ENCODE data around the gene SLC17A5. TPM values are rescaled to one million over a fixed set of nuclear protein-coding genes. Genes with fewer than 3 reads are reported as not detected.

SLC17A5 gene
- total and polyA plus RNA-seq, 5 donors, result 5.2 to 13.1 (median 8.0) TPM

GRCh38 chr6:73614802-73615201 is 39.0 kb downstream of the SLC17A5 start:
- intact Hi-C loops (cut with DNase I), result loop anchor here in 1 of 4 donors (5.0 kb wide), 1 partner anchor 98 kb away; no protein-coding TSS in a partner anchor
- H3K4me1 ChIP-seq (ENCODE audit: control insufficient read depth, insufficient read depth, low read length), result no peaks in the 10 kb centered on the region
- H3K9me3 ChIP-seq (ENCODE audit: control insufficient read depth, low read length), result no peaks in the 10 kb centered on the region
- WGBS, result 87% methylated on average over 6 of the region's 6 CpGs
- ATAC-seq (no peak), DNase-seq (no peak)
- H3K4me3 ChIP-seq (ENCODE audit: low read length), result no peak overlapping the region
- H3K27me3 ChIP-seq (ENCODE audit: control insufficient read depth, insufficient read depth), result no peaks in the 10 kb centered on the region
- no peak overlapping the region for H3K27ac ChIP-seq (ENCODE audit: low read length)

- DNase-seq (no peak), ATAC-seq (no peak)
- Histone ChIP-seq H3K27me3 (ENCODE audit: control insufficient read depth, insufficient read depth) (no peaks in the 10 kb centered on the region), H3K27ac (ENCODE audit: low read length) (no peak overlapping the region), H3K4me3 (ENCODE audit: low read length) (no peak overlapping the region), H3K4me1 (ENCODE audit: control insufficient read depth, insufficient read depth, low read length) (no peaks in the 10 kb centered on the region), H3K9me3 (ENCODE audit: control insufficient read depth, low read length) (no peaks in the 10 kb centered on the region)
- 94% methylated on average over 6 of the region's 6 CpGs for WGBS
- intact Hi-C loops (cut with DNase I), result loop anchor here in 1 of 4 donors (5.0 kb wide), 1 partner anchor 97 kb away; no protein-coding TSS in a partner anchor
Measured at GRCh38 chr6:73613806-73614536, 39.8 kb downstream of the SLC17A5 start.

- Histone ChIP-seq H3K4me3 (ENCODE audit: low read length) (no peak overlapping the region), H3K9me3 (ENCODE audit: control insufficient read depth, low read length) (no peaks in the 10 kb centered on the region), H3K27ac (ENCODE audit: low read length) (no peak overlapping the region), H3K27me3 (ENCODE audit: control insufficient read depth, insufficient read depth) (no peaks in the 10 kb centered on the region), H3K4me1 (ENCODE audit: control insufficient read depth, insufficient read depth, low read length) (no peaks in the 10 kb centered on the region)
- WGBS, result 92% methylated on average over 3 of the region's 3 CpGs
- DNase-seq (no peak), ATAC-seq (no peak)
- intact Hi-C loops (cut with DNase I), result loop anchor here in 1 of 4 donors (5.0 kb wide), 1 partner anchor 95 kb away; no protein-coding TSS in a partner anchor
Measured at GRCh38 chr6:73612611-73613010, 41.2 kb downstream of the SLC17A5 start.

- ATAC-seq (peak; percentile 52 to 63), DNase-seq (no peak)
- intact Hi-C loops (cut with DNase I), result loop anchor here in 2 of 4 donors (2.0 to 5.0 kb wide), 2 partner anchors 93 to 96 kb away; no protein-coding TSS in a partner anchor
- no peak overlapping the region for H3K27ac ChIP-seq (ENCODE audit: low read length)
- no peaks in the 10 kb centered on the region for H3K4me1 ChIP-seq (ENCODE audit: control insufficient read depth, insufficient read depth, low read length)
- H3K9me3 ChIP-seq (ENCODE audit: control insufficient read depth, low read length), result no peaks in the 10 kb centered on the region
- H3K4me3 ChIP-seq (ENCODE audit: low read length), result no peak overlapping the region
- H3K27me3 ChIP-seq (ENCODE audit: control insufficient read depth, insufficient read depth), result no peaks in the 10 kb centered on the region
- 67% methylated on average over 6 of the region's 6 CpGs for WGBS
Measured at GRCh38 chr6:73610444-73611275, 43.1 kb downstream of the SLC17A5 start.

GRCh38 chr6:73608761-73609160 is 45.0 kb downstream of the SLC17A5 start:
- Histone ChIP-seq H3K4me1 (ENCODE audit: control insufficient read depth, insufficient read depth, low read length) (no peaks in the 10 kb centered on the region), H3K9me3 (ENCODE audit: control insufficient read depth, low read length) (no peaks in the 10 kb centered on the region), H3K27me3 (ENCODE audit: control insufficient read depth, insufficient read depth) (no peaks in the 10 kb centered on the region), H3K4me3 (ENCODE audit: low read length) (no peak overlapping the region), H3K27ac (ENCODE audit: low read length) (no peak overlapping the region)
- intact Hi-C loops (cut with DNase I), result loop anchor here in 2 of 4 donors (5.0 to 10.0 kb wide), 2 partner anchors 91 to 94 kb away; no protein-coding TSS in a partner anchor
- no peak for ATAC-seq
- WGBS, result 91% methylated on average over 4 of the region's 4 CpGs
- DNase-seq, result no peak

- H3K4me3 ChIP-seq (ENCODE audit: low read length), result no peak overlapping the region
- no peak overlapping the region for H3K27ac ChIP-seq (ENCODE audit: low read length)
- no peaks in the 10 kb centered on the region for H3K27me3 ChIP-seq (ENCODE audit: control insufficient read depth, insufficient read depth)
- WGBS, result 92% methylated on average over 2 of the region's 2 CpGs
- intact Hi-C loops (cut with DNase I), result loop anchor here in 2 of 4 donors (5.0 to 10.0 kb wide), 2 partner anchors 89 to 92 kb away; no protein-coding TSS in a partner anchor
- no peaks in the 10 kb centered on the region for H3K4me1 ChIP-seq (ENCODE audit: control insufficient read depth, insufficient read depth, low read length)
- H3K9me3 ChIP-seq (ENCODE audit: control insufficient read depth, low read length), result no peaks in the 10 kb centered on the region
- ATAC-seq, result no peak
- no peak for DNase-seq
Measured at GRCh38 chr6:73606428-73606827, 47.4 kb downstream of the SLC17A5 start.

GRCh38 chr6:73604461-73604860 is 49.3 kb downstream of the SLC17A5 start:
- WGBS, result 91% methylated on average over 5 of the region's 5 CpGs
- Histone ChIP-seq H3K27ac (ENCODE audit: low read length) (no peak overlapping the region), H3K4me1 (ENCODE audit: control insufficient read depth, insufficient read depth, low read length) (no peaks in the 10 kb centered on the region), H3K9me3 (ENCODE audit: control insufficient read depth, low read length) (no peaks in the 10 kb centered on the region), H3K4me3 (ENCODE audit: low read length) (no peak overlapping the region), H3K27me3 (ENCODE audit: control insufficient read depth, insufficient read depth) (no peaks in the 10 kb centered on the region)
- ATAC-seq (peak in 1 of 2 donors; percentile 29), DNase-seq (no peak)
- intact Hi-C loops (cut with DNase I), result loop anchor here in 1 of 4 donors (10.0 kb wide), 1 partner anchor 90 kb away; no protein-coding TSS in a partner anchor

GRCh38 chr6:73604020-73604419 is 49.8 kb downstream of the SLC17A5 start:
- intact Hi-C loops (cut with DNase I), result loop anchor here in 1 of 4 donors (10.0 kb wide), 1 partner anchor 89 kb away; no protein-coding TSS in a partner anchor
- ATAC-seq, result peak; percentile 55 to 86
- Histone ChIP-seq H3K27ac (ENCODE audit: low read length) (no peak overlapping the region), H3K9me3 (ENCODE audit: control insufficient read depth, low read length) (no peaks in the 10 kb centered on the region), H3K27me3 (ENCODE audit: control insufficient read depth, insufficient read depth) (no peaks in the 10 kb centered on the region), H3K4me3 (ENCODE audit: low read length) (no peak overlapping the region), H3K4me1 (ENCODE audit: control insufficient read depth, insufficient read depth, low read length) (no peaks in the 10 kb centered on the region)
- DNase-seq, result no peak
- 36% methylated on average over 1 of the region's 1 CpG for WGBS

- ATAC-seq, result peak; percentile 19 to 61
- WGBS, result 14% methylated on average over 6 of the region's 6 CpGs
- intact Hi-C loops (cut with DNase I), result loop anchor here in 3 of 4 donors (10.0 kb wide), 1 partner anchor 62 kb away; the partner anchor contains the start of gene EEF1A1 (in 3 of the 3)
Measured at GRCh38 chr6:73586416-73586974, 67.3 kb downstream of the SLC17A5 start.

GRCh38 chr6:73585566-73586415 is 68.0 kb downstream of the SLC17A5 start:
- WGBS, result 10% methylated on average over 3 of the region's 3 CpGs
- Histone ChIP-seq H3K27ac (ENCODE audit: low read length) (peak overlapping the region; percentile 96), H3K9me3 (ENCODE audit: control insufficient read depth, low read length) (no peaks in the 10 kb centered on the region), H3K27me3 (ENCODE audit: control insufficient read depth, insufficient read depth) (no peaks in the 10 kb centered on the region), H3K4me3 (ENCODE audit: low read length) (peak overlapping the region; percentile 49), H3K4me1 (ENCODE audit: control insufficient read depth, insufficient read depth, low read length) (peaks cover 2% of the 10 kb centered on the region)
- intact Hi-C loops (cut with DNase I), result loop anchor here in 3 of 4 donors (10.0 kb wide), 1 partner anchor 61 kb away; the partner anchor contains the start of gene EEF1A1 (in 3 of the 3)
- peak; percentile 76 to 80 for ATAC-seq
- no peak for DNase-seq

More at GRCh38 chr6:73586416-73586974, 67.3 kb downstream of the SLC17A5 start:
- Histone ChIP-seq H3K27me3 (ENCODE audit: control insufficient read depth, insufficient read depth) (no peaks in the 10 kb centered on the region), H3K4me1 (ENCODE audit: control insufficient read depth, insufficient read depth, low read length) (no peaks in the 10 kb centered on the region), H3K4me3 (ENCODE audit: low read length) (no peak overlapping the region), H3K9me3 (ENCODE audit: control insufficient read depth, low read length) (no peaks in the 10 kb centered on the region), H3K27ac (ENCODE audit: low read length) (no peak overlapping the region)
- no peak for DNase-seq

Data from right cardiac atrium (tissue), 5 donors.